HepG2 (cell line): ENCODE results near the gene PLPPR2. TPM values are rescaled to one million over a fixed set of nuclear protein-coding genes. Genes with fewer than 3 reads are reported as not detected.

Experiments
- ATAC-seq: fragments of 200-7000 bp; cut with Tn5 transposase; 3 replicates; pipeline ENCODE4 v1.9.1; 2020; ENCODE audit warnings: mild to moderate bottlenecking, moderate library complexity
- BruUV-seq: library from RNA; stranded (reverse); fragments of 400-500 nt; replicated peaks from 2 replicates; lab custom pipeline; 2021; lab: Mats Ljungman, UMichigan
- CTCF ChIA-PET: fragments of 300-600 bp; formaldehyde crosslinking; extraction: SDS; loops from one replicate; lab custom pipeline; 2021; ENCODE audit warnings: low total read pairs, inconsistent platforms, low intra/inter-chr PET ratio; lab: Yijun Ruan, JAX
- POLR2A ChIA-PET: fragments of 350-600 bp; sonication (Branson Sonifier 250); formaldehyde crosslinking; loops from one replicate; lab custom pipeline; 2020; ENCODE audit warnings: antibody characterized with exemption, inconsistent platforms; lab: Yijun Ruan, JAX
- DNase-seq: peaks from one replicate; pipeline ENCODE4 v3.0.0-alpha.2; 2015; ENCODE audit warnings: low spot score
- FAIRE-seq: peaks from 3 replicates; lab custom pipeline; 2011; peaks lifted over from hg19 to GRCh38; lab: Jason Lieb, UNC
- H2AFZ ChIP-seq: one replicate; pipeline ENCODE4 v1.6.1; 2011; ENCODE audit warnings: low read length, inconsistent platforms
- H3K27ac ChIP-seq: fragments of 300-600 bp; 3 replicates; pipeline ENCODE4 v1.8.0; 2011; ENCODE audit warnings: mixed run types, mild to moderate bottlenecking, mixed read lengths, low read length, inconsistent platforms; ENCODE audit not compliant: insufficient read depth; ENCODE audit errors: extremely low read length
- H3K27me3 ChIP-seq, 2 experiments: fragments of 200-600 bp in 1 of 2; 2 replicates in 1 of 2; 3 replicates in 1 of 2; pipeline versions ENCODE4 v1.6.0 to v1.8.0; 2011; ENCODE audit warnings: low read length in 2 of 2, mild to moderate bottlenecking in 2 of 2, moderate library complexity in 2 of 2, inconsistent platforms in 1 of 2; ENCODE audit not compliant: insufficient read depth in 2 of 2, control insufficient read depth in 1 of 2
- H3K36me3 ChIP-seq, 2 experiments: fragments of 200-600 bp in 1 of 2; replicated peaks in 1 of 2; 2 replicates in 1 of 2; 3 replicates in 1 of 2; pipeline versions ENCODE4 v1.5.1 to v1.8.0; 2011; ENCODE audit warnings: low read length in 2 of 2, inconsistent platforms in 1 of 2; ENCODE audit not compliant: insufficient read depth in 2 of 2, control insufficient read depth in 1 of 2
- H3K4me1 ChIP-seq: 2 replicates; pipeline ENCODE4 v1.5.1; 2012; ENCODE audit warnings: low read length, inconsistent platforms; ENCODE audit not compliant: insufficient read depth
- H3K4me2 ChIP-seq: 2 replicates; pipeline ENCODE4 v1.6.0; 2011; ENCODE audit warnings: low read depth, low read length, inconsistent platforms
- H3K4me3 ChIP-seq, 3 experiments: fragments of 200-600 bp in 1 of 3; sonication (generic), shearing (Covaris generic) in 1 of 3; replicated peaks in 1 of 3; 2 replicates each; pipeline ENCODE4 v1.5.1; 2011 to 2016; ENCODE audit warnings: low read length in 3 of 3, inconsistent platforms in 2 of 3, low read depth in 2 of 3, mild to moderate bottlenecking in 2 of 3, control low read depth in 1 of 3, mixed read lengths in 1 of 3; ENCODE audit not compliant: insufficient read depth in 1 of 3
- H3K79me2 ChIP-seq: one replicate; pipeline ENCODE4 v1.6.1; 2011; ENCODE audit warnings: low read length, inconsistent platforms; ENCODE audit not compliant: insufficient read depth
- H3K9ac ChIP-seq: 2 replicates; pipeline ENCODE4 v1.6.0; 2011; ENCODE audit warnings: mild to moderate bottlenecking, low read depth, low read length, inconsistent platforms; ENCODE audit not compliant: insufficient read depth
- H3K9me3 ChIP-seq: 2 replicates; pipeline ENCODE4 v1.5.1; 2012; ENCODE audit warnings: mild to moderate bottlenecking, low read length
- H4K20me1 ChIP-seq: 2 replicates; pipeline ENCODE4 v1.6.0; 2011; ENCODE audit warnings: inconsistent platforms, mild to moderate bottlenecking, low read length, moderate library complexity; ENCODE audit not compliant: insufficient read depth
- HDAC1 ChIP-seq: sonication (generic); formaldehyde crosslinking; IDR thresholded peaks from 2 replicates; pipeline ENCODE4 v1.5.1; 2020; ENCODE audit warnings: mild to moderate bottlenecking, missing genetic modification reagents
- PHF20 ChIP-seq: sonication (generic); formaldehyde crosslinking; IDR thresholded peaks from 2 replicates; pipeline ENCODE4 v1.5.0; 2020; ENCODE audit warnings: mild to moderate bottlenecking, missing genetic modification reagents
- TP53 ChIP-seq: sonication (generic); formaldehyde crosslinking; conservative IDR thresholded peaks from 2 replicates; pipeline ENCODE4 v1.4.0; 2020; ENCODE audit warnings: missing genetic modification reagents
- ZNF160 ChIP-seq: sonication (generic); formaldehyde crosslinking; IDR thresholded peaks from 2 replicates; pipeline ENCODE4 v1.8.0; 2022; ENCODE audit warnings: mild to moderate bottlenecking, inconsistent platforms, missing genetic modification reagents
- WGBS: methylation state at CpG from one replicate; pipeline ENCODE4 v1.1.6; 2017; ENCODE audit warnings: low lambda C conversion rate; 5-methylcytosine and 5-hydroxymethylcytosine counted together
- in situ Hi-C: cut with HindIII; loops from 2 replicates; pipeline ENCODE4 v1.10.0; 2017; ENCODE audit warnings: low pct_unique_long_range_greater_than_20kb; ENCODE audit not compliant: extremely low pct_ligation_motif_present
- intact Hi-C: fragments of 100-400 bp; cut with micrococcal nuclease; formaldehyde crosslinking; loops from one replicate; pipeline ENCODE4 v1.10.0; 2022; ENCODE audit not compliant: unreplicated experiment
- polyA plus RNA-seq, 8 experiments: library from polyadenylated mRNA; depleted of rRNA in 3 of 8; stranded (reverse) in 7 of 8; unstranded in 1 of 8; fragments of >200 nt; fragmentation: Illumina TruSeq in 4 of 8; extraction: Trizol in 4 of 8; gene quantifications; 2 replicates each; pipeline versions ENCODE4 v1.2.1 to v1.2.3, GENCODE V29; 2011 to 2016; ENCODE audit warnings: low read depth in 4 of 8, missing spikeins in 1 of 8, mixed read lengths in 1 of 8; ENCODE audit not compliant: insufficient read depth in 1 of 8
- total RNA-seq, 5 experiments: library from RNA; depleted of rRNA; stranded (reverse); fragments of >200 nt; fragmentation: Illumina TruSeq; extraction: Trizol; gene quantifications; 2 replicates each; pipeline ENCODE4 v1.2.3, GENCODE V29; 2016; ENCODE audit warnings: low read depth in 1 of 5
- TF ChIP-seq, protein P1 (sequence below): IDR thresholded peaks from 2 replicates; pipeline ENCODE4 v1.6.1; 2016; ENCODE audit warnings: mild to moderate bottlenecking
- TF ChIP-seq, protein P2 (sequence below): sonication (generic); formaldehyde crosslinking; IDR thresholded peaks from 2 replicates; pipeline ENCODE4 v1.5.0; 2020; ENCODE audit warnings: mild to moderate bottlenecking, missing genetic modification reagents, moderate library complexity
- TF ChIP-seq, protein P3 (sequence below): sonication (generic); formaldehyde crosslinking; IDR thresholded peaks from 2 replicates; pipeline ENCODE4 v1.5.1; 2020; ENCODE audit warnings: mild to moderate bottlenecking, moderate library complexity, missing genetic modification reagents
- TF ChIP-seq, protein P4 (sequence below): sonication (generic); formaldehyde crosslinking; IDR thresholded peaks from 2 replicates; pipeline ENCODE4 v1.5.0; 2020; ENCODE audit warnings: missing genetic modification reagents
- TF ChIP-seq, protein P5 (sequence below): sonication (generic); formaldehyde crosslinking; IDR thresholded peaks from 2 replicates; pipeline ENCODE4 v1.9.0; 2021; ENCODE audit warnings: missing genetic modification reagents, mild to moderate bottlenecking, borderline replicate concordance
- TF ChIP-seq, protein P6 (sequence below): sonication (generic); formaldehyde crosslinking; IDR thresholded peaks from 2 replicates; pipeline ENCODE4 v1.5.1; 2020; ENCODE audit warnings: missing genetic modification reagents, mild to moderate bottlenecking, borderline replicate concordance

The PLPPR2 gene
- total and polyA plus RNA-seq, 2 of the 13 experiments (the other 11 are each of a cell fraction or from before 2014, with no cell fraction given) = 1.5 to 2.1 TPM

DNA sequence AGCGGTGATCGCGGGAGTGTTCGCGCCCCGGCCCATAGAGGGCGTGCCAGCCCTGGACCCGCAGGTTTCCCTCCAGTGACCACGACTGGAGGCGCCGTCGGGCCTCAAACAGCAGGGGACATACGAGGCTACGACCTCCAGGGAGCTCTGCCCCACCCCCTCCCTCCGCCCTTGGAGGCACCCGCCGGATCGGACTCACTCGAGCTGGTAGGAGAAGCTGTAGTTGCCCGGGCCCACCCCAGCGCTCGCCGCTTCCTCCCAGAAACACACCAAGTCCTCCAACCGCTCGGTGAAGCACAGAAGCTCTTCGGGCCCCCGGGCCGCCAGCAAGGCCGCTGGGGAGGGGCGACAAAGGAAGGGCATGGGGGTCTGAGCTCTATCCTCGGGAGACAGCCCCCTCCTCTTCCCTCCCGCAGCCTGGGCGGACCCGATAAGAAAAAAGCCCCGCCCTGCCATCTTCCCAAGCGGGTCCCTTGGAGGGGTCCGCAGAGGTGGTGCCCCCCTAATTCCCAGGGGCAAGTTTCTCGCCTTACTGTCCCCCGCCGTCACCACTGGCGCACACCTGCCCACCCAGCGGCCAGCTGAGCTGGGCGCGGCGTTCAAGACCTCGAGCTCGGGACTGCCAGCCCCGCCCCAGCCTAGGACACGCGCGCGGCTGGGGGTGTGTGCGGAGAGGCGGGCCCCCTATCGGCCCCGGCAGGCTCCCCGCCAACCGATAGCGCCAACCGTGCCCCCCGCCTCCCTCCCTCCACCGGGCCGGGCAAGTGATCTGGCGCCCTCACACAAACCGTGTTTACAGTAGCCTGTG lies 27.9 kb downstream of the PLPPR2 start (continued):
- TF ChIP-seq, protein P1, sequence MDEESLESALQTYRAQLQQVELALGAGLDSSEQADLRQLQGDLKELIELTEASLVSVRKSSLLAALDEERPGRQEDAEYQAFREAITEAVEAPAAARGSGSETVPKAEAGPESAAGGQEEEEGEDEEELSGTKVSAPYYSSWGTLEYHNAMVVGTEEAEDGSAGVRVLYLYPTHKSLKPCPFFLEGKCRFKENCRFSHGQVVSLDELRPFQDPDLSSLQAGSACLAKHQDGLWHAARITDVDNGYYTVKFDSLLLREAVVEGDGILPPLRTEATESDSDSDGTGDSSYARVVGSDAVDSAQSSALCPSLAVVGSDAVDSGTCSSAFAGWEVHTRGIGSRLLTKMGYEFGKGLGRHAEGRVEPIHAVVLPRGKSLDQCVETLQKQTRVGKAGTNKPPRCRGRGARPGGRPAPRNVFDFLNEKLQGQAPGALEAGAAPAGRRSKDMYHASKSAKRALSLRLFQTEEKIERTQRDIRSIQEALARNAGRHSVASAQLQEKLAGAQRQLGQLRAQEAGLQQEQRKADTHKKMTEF (CRISPR knock-in tag) = peak; percentile 53; the same call in 1 of the 2 replicates
- TF ChIP-seq, protein P2, sequence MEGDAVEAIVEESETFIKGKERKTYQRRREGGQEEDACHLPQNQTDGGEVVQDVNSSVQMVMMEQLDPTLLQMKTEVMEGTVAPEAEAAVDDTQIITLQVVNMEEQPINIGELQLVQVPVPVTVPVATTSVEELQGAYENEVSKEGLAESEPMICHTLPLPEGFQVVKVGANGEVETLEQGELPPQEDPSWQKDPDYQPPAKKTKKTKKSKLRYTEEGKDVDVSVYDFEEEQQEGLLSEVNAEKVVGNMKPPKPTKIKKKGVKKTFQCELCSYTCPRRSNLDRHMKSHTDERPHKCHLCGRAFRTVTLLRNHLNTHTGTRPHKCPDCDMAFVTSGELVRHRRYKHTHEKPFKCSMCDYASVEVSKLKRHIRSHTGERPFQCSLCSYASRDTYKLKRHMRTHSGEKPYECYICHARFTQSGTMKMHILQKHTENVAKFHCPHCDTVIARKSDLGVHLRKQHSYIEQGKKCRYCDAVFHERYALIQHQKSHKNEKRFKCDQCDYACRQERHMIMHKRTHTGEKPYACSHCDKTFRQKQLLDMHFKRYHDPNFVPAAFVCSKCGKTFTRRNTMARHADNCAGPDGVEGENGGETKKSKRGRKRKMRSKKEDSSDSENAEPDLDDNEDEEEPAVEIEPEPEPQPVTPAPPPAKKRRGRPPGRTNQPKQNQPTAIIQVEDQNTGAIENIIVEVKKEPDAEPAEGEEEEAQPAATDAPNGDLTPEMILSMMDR = peak; percentile 95

DNA sequence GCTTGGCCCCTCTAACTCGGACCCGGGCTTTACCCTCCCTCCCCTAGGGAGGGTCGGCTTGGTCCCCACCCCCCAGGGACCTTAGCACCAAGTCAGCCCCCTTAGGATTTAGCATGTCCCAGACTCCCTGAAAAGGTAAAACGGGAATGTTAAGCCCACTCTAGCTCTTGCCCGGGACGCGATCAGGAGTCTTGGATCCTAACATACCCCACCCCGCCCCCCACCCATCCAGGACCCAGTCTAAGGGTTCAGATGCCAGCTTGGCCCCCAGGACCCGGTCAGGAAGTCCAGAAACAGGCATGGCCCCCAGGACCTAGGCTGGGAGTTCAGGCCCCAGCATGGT lies 28.4 kb downstream of the PLPPR2 start:
- Histone ChIP-seq H3K9me3 (no peaks in the 10 kb centered on the region), H3K4me2 (peak overlapping the region; percentile 91), H3K27me3 (no peaks in the 10 kb centered on the region), H3K4me3 (peak overlapping the region; percentile 51 to 77 (median 65)), H3K36me3 (no peaks in the 10 kb centered on the region), H3K27ac (peak overlapping the region; percentile 46), H2AFZ (no peak overlapping the region), H3K79me2 (no peaks in the 10 kb centered on the region), H4K20me1 (no peaks in the 10 kb centered on the region), H3K4me1 (peaks cover 45% of the 10 kb centered on the region), H3K9ac (peak overlapping the region; percentile 34; the same call in 1 of the 2 replicates)
- in situ Hi-C loops = loop anchor here (5.0 kb wide), 2 partner anchors 39 to 99 kb away; partner anchors contain the start of gene ELAVL3
- FAIRE-seq (no peak), ATAC-seq (no peak), DNase-seq (no peak)
- CTCF ChIA-PET = interaction anchor here (1.0 kb wide), 1 partner anchor 62 kb away, joined by 5 read pairs; no protein-coding TSS in a partner anchor
- 0% methylated on average over 3 of the region's 9 CpGs for WGBS
- POLR2A ChIA-PET = interaction anchor here (1.0 to 2.6 kb wide), 8 partner anchors 9 to 214 kb away, joined by 3 to 51 read pairs (median 5); partner anchors contain the start of genes CCDC159, ODAD3, PRKCSH and RGL3
- no TSS peak for BruUV-seq
- intact Hi-C loops = loop anchor here (5.0 kb wide), 1 partner anchor 39 kb away; no protein-coding TSS in a partner anchor
- TF ChIP-seq PHF20 (CRISPR knock-in tag) = no peak
- 0 out of 2 replicates have a peak, but pooled peaks have one; percentile 17 for TF ChIP-seq ZNF160 (CRISPR knock-in tag)
- TF ChIP-seq, protein P3, sequence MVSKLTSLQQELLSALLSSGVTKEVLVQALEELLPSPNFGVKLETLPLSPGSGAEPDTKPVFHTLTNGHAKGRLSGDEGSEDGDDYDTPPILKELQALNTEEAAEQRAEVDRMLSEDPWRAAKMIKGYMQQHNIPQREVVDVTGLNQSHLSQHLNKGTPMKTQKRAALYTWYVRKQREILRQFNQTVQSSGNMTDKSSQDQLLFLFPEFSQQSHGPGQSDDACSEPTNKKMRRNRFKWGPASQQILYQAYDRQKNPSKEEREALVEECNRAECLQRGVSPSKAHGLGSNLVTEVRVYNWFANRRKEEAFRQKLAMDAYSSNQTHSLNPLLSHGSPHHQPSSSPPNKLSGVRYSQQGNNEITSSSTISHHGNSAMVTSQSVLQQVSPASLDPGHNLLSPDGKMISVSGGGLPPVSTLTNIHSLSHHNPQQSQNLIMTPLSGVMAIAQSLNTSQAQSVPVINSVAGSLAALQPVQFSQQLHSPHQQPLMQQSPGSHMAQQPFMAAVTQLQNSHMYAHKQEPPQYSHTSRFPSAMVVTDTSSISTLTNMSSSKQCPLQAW (CRISPR knock-in tag) = 0 out of 2 replicates have a peak, but pooled peaks have one; percentile 10
- TF ChIP-seq, protein P4, sequence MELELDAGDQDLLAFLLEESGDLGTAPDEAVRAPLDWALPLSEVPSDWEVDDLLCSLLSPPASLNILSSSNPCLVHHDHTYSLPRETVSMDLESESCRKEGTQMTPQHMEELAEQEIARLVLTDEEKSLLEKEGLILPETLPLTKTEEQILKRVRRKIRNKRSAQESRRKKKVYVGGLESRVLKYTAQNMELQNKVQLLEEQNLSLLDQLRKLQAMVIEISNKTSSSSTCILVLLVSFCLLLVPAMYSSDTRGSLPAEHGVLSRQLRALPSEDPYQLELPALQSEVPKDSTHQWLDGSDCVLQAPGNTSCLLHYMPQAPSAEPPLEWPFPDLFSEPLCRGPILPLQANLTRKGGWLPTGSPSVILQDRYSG (CRISPR knock-in tag) = no peak
- no peak for TF ChIP-seq HDAC1
- TF ChIP-seq, protein P5, sequence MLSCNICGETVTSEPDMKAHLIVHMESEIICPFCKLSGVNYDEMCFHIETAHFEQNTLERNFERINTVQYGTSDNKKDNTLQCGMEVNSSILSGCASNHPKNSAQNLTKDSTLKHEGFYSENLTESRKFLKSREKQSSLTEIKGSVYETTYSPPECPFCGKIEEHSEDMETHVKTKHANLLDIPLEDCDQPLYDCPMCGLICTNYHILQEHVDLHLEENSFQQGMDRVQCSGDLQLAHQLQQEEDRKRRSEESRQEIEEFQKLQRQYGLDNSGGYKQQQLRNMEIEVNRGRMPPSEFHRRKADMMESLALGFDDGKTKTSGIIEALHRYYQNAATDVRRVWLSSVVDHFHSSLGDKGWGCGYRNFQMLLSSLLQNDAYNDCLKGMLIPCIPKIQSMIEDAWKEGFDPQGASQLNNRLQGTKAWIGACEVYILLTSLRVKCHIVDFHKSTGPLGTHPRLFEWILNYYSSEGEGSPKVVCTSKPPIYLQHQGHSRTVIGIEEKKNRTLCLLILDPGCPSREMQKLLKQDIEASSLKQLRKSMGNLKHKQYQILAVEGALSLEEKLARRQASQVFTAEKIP (CRISPR knock-in tag) = no peak
- TF ChIP-seq, protein P6, sequence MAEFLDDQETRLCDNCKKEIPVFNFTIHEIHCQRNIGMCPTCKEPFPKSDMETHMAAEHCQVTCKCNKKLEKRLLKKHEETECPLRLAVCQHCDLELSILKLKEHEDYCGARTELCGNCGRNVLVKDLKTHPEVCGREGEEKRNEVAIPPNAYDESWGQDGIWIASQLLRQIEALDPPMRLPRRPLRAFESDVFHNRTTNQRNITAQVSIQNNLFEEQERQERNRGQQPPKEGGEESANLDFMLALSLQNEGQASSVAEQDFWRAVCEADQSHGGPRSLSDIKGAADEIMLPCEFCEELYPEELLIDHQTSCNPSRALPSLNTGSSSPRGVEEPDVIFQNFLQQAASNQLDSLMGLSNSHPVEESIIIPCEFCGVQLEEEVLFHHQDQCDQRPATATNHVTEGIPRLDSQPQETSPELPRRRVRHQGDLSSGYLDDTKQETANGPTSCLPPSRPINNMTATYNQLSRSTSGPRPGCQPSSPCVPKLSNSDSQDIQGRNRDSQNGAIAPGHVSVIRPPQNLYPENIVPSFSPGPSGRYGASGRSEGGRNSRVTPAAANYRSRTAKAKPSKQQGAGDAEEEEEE (CRISPR knock-in tag) = no peak
- TF ChIP-seq TP53 = no peak
